HL-60 (cell line): ENCODE results near the gene SVOP.

ENCODE experiments used
- DNase-seq, 2 experiments: peaks; one replicate each; pipeline ENCODE4 v3.0.0-alpha.2; 2010 to 2020; ENCODE audit warnings: low read depth in 1 of 2, low spot score in 1 of 2
- H3K27ac ChIP-seq: fragments of 250-450 bp; sonication (Bioruptor Pico); replicated peaks from 2 replicates; pipeline ENCODE4 v1.5.1; 2020; ENCODE audit warnings: mild to moderate bottlenecking, moderate library complexity
- H3K27me3 ChIP-seq: fragments of 250-450 bp; sonication (Bioruptor Pico); 2 replicates; pipeline ENCODE4 v1.5.1; 2021; ENCODE audit warnings: mild to moderate bottlenecking, moderate library complexity; ENCODE audit not compliant: insufficient read depth, poor library complexity, severe bottlenecking
- H3K4me3 ChIP-seq: replicated peaks from 2 replicates; pipeline ENCODE4 v1.5.1; 2011; ENCODE audit warnings: mild to moderate bottlenecking, control low read depth, low read length; ENCODE audit not compliant: insufficient read depth
- GABPA ChIP-seq: IDR thresholded peaks from 2 replicates; pipeline ENCODE4 v1.6.1; 2012; ENCODE audit warnings: low read depth
- POLR2AphosphoS5 ChIP-seq: IDR thresholded peaks from 2 replicates; pipeline ENCODE4 v1.6.1; 2012; ENCODE audit warnings: low read depth
- REST ChIP-seq: IDR thresholded peaks from 2 replicates; pipeline ENCODE4 v1.6.1; 2012; ENCODE audit warnings: low read depth; ENCODE audit not compliant: insufficient replicate concordance
- SPI1 ChIP-seq: IDR thresholded peaks from 2 replicates; pipeline ENCODE4 v1.6.1; 2012; ENCODE audit warnings: low read depth, mild to moderate bottlenecking, borderline replicate concordance
- TF ChIP-seq, protein P1 (sequence below): IDR thresholded peaks from one replicate; pipeline ENCODE4 v1.5.1; 2011; ENCODE audit warnings: low read length, control low read depth, inconsistent platforms; ENCODE audit not compliant: insufficient read depth

SVOP gene

DNA sequence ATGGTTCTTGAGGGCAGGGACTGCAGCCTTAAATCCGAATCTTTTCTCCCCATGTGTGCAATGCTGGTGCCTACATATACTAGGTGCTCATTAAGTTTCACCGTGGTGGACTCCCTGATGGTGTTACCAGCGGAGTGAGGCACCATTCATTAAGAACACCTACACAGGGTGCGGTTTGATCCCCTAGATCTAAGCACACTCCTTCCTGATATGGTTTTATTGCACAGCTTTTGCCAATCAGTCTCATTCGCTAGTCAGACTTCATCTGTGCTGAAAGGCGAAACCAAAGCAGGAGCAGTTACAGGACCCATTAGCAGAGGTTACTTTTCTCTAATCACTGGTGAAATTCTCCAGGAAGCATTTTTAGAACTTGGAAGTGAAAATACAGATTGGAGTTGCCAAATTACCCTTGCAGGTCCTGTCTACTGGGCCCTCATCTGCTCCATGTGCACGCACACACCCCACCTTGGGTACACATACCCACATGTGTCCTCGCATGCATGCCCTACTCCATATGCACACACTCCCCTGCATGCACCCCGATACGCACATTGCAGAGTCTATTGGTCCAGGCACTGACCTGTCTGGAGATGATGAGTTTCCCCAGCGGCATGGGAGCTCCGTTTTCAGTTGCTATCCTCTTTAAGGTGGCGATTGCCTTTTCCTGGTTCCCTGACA, 82.5 kb downstream of the SVOP start:
- TF ChIP-seq SPI1: no peak
- TF ChIP-seq, protein P1, sequence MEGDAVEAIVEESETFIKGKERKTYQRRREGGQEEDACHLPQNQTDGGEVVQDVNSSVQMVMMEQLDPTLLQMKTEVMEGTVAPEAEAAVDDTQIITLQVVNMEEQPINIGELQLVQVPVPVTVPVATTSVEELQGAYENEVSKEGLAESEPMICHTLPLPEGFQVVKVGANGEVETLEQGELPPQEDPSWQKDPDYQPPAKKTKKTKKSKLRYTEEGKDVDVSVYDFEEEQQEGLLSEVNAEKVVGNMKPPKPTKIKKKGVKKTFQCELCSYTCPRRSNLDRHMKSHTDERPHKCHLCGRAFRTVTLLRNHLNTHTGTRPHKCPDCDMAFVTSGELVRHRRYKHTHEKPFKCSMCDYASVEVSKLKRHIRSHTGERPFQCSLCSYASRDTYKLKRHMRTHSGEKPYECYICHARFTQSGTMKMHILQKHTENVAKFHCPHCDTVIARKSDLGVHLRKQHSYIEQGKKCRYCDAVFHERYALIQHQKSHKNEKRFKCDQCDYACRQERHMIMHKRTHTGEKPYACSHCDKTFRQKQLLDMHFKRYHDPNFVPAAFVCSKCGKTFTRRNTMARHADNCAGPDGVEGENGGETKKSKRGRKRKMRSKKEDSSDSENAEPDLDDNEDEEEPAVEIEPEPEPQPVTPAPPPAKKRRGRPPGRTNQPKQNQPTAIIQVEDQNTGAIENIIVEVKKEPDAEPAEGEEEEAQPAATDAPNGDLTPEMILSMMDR: no peak
- TF ChIP-seq GABPA: no peak
- no peak for TF ChIP-seq POLR2AphosphoS5
- no peak for TF ChIP-seq REST
- no peak overlapping the region for H3K27ac ChIP-seq
- no peaks in the 10 kb centered on the region for H3K27me3 ChIP-seq
- no peak overlapping the region for H3K4me3 ChIP-seq
- DNase-seq: no peak

GRCh38 chr12:108935159-108935763, 85.6 kb downstream of the SVOP start:
- no peak overlapping the region for H3K27ac ChIP-seq
- no peak for DNase-seq
- no peak overlapping the region for H3K4me3 ChIP-seq
- TF ChIP-seq GABPA: no peak
- no peak for TF ChIP-seq REST
- no peak for TF ChIP-seq SPI1
- no peaks in the 10 kb centered on the region for H3K27me3 ChIP-seq

DNA sequence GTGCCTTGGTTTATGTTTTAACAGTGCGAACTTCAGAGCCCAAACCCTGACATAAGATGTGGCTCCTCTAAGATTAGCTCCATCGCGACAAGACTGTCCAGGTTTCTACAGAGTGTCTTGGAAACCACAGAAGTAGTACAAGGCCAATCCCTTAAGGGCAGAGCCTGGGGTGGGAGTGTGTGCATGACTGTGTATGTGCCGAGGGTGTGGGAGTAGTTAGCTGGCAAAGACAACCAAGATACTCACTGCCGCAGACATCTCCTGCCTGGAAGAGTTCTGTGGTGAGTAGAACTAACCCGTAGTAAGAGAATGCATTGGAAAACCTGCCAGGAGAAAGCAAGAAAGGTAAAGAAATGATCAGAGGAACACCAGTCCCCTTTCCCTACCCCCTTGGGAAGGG, 86.9 kb downstream of the SVOP start:
- DNase-seq: no peak
- TF ChIP-seq REST (no peak), POLR2AphosphoS5 (no peak), SPI1 (no peak)
- TF ChIP-seq, protein P1: no peak
- Histone ChIP-seq H3K27ac (no peak overlapping the region), H3K4me3 (no peak overlapping the region), H3K27me3 (no peaks in the 10 kb centered on the region)
